Muscle of arm (tissue), 12 donors: Measurements from ENCODE around the gene PNN. TPM values are rescaled to one million over a fixed set of nuclear protein-coding genes. Genes with fewer than 3 reads are reported as not detected.
"Not testable (repeated sequence)": the region's sequence is repeated elsewhere in the genome, so short reads cannot be mapped to it uniquely, and the experiment has no call there.

Source experiments
- DNase-seq: peaks from one replicate; pipeline ENCODE4 v3.0.0-alpha.2; 2013
- polyA plus RNA-seq, 12 donors: library from polyadenylated mRNA; unstranded; fragments of 120-200 nt; gene quantifications; one replicate each; pipeline ENCODE4 v1.2.1, GENCODE V29; 2013; ENCODE audit not compliant: insufficient read length in 12 of 12

Gene PNN
- polyA plus RNA-seq, 12 donors: 67.3 to 236 (median 100) TPM; not detected in 1

DNA sequence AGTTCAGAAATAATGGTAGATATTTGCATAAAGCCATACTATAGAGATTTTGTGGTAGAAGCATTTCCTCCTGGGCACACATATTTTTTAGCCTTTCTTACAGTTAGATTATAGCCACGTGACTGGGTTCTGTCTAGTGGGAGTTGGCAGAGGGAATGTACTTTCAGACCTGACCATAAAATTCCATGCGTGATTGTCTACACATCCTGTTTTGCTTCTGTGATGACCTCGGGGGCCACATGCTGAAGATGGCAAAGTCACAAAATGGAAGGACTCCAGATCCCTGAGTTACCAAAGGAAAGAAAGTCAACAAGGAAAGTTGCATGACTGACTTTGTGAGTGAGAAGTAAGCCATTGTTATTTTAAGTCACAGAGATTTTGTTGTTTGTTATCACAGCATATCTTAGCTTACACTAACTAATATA, 44.0 kb downstream of the PNN start:
- no peak for DNase-seq

DNA sequence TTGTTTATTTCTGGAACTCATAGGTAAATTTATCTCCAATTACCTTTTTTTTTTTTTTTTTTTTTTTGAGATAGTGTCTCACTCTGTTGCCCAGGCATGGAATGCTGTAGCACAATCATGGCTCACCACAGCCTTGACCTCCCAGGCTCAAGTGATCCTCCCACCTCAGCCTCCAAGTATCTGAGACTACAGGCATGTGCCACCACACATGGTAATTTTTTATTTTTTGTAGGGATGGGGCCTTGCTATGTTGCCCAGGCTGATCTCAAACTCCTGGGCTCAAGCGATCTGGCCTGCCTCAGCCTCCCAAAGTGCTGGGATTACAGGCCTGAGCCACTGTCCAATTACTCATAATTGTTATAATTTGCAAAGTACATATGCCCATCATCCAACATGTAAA, 45.4 kb downstream of the PNN start:
- DNase-seq: not testable (repeated sequence)

DNA sequence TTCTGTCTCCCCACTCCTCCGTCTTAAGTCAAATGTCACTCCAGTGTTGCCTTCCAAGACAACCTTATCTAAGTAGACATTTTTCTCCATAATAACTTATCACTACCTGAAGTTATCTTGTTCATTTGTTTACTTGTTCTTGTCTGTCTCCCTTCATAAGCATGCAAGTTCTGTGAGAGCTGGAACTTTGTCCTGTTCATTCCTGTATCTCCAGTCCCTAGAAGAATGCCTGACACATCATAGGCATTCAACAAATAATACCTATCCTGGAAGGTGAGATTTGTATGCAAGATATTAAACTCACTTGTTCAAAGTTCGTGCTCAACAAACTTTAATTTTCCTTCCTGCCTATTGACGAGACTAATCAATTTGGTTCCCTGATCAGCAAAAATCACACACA, 53.0 kb downstream of the PNN start:
- DNase-seq: no peak

DNA sequence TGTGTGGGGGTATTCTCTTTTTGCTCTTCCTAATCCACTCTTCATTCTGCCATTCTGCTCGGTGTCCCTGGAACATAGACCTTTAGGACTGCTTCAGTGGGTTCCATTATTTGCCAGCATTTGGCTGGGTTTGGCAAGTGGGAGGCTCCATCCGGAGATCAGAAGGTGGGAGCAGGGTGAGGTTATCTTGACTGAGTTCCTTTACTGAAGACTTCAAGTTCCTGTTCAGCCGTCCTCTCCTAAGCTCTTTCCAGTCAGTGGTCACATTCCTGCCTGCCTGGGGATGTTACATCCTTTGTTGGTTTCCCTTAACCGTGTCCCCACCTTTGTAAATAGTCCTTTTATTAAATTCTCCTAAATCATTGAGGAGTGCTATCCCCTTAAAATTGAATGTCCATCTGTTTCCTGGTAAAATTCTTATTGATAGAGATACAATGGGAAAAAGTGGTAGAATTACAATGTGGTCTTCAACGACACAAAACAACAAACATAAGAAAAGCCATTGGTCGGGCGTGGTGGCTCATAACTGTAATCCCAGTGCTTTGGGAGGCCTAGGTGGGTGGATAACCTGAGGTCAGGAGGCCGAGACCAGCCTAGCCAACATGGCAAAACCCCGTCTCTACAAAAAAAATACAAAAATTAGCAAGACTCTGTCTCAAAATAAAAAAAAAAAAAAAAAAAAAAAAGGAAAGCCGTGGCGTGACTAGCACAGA, 53.6 kb downstream of the PNN start:
- DNase-seq: no peak

DNA sequence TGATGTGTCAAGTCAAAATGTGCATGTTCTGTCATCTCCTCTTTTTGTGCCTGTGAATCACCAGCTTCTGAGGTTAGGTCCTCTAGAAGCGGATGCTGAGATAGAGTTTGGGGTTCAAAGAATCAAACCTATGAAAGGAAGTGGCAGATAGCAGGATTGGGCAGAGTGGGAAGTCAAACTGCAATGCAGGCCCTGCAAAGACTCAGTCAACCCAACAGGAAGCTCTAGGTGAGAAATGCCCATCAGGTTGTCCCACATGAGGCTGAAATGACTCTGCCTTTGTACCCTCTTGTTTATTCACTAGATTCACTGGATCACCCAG, 54.1 kb downstream of the PNN start:
- no peak for DNase-seq

DNA sequence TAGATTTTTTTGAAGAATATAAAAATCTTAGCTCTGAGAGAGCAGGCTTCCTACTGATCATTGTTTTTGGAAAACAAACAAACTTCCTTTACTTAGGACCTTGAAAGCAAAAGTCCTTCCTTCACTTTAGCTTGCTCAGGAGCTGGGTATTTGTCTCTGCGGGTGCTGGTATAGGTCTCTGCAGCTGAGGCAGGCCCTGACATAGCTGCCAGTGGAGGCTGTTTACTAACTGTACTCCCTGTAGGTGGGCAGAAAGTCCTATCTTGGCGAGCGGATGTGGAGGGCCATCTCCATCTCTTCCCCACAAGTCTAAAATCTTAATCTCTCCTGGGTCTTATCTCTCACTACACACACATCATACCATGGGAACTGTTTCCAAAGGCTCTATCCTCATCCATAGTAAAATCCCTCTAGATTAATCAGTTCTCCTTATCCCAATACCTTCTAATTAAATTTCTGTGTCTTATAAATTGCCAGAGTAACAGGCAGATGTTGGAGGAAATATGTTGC, 54.6 kb downstream of the PNN start:
- no peak for DNase-seq

DNA sequence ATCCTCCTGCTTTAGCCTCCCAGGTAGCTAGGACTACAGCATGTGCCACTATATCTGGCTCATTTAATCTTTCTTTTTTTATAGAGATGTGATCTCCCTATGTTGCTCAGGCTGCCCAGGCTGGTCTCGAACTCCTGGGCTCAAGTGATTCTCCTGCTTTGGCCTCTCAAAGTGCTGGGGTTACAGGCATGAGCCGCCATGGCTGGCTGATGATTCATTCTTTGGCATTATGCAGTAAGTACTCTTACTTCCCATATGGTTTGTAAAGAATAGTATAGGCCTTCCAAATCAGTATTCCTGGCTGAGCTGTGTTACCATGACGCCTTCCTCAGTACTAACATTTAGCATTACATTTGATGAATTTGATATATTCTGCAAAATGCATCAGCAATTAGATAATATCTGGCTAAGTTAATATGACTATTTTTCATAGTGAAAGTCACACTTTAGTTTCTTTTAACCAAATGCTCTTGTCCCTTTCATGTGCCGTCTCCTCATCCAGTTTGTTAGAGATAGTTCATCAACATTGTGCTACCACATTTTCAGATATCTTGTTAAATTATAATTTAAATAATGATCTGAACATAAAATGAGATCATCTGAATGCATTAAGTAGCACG, 55.5 kb downstream of the PNN start:
- no peak for DNase-seq

DNA sequence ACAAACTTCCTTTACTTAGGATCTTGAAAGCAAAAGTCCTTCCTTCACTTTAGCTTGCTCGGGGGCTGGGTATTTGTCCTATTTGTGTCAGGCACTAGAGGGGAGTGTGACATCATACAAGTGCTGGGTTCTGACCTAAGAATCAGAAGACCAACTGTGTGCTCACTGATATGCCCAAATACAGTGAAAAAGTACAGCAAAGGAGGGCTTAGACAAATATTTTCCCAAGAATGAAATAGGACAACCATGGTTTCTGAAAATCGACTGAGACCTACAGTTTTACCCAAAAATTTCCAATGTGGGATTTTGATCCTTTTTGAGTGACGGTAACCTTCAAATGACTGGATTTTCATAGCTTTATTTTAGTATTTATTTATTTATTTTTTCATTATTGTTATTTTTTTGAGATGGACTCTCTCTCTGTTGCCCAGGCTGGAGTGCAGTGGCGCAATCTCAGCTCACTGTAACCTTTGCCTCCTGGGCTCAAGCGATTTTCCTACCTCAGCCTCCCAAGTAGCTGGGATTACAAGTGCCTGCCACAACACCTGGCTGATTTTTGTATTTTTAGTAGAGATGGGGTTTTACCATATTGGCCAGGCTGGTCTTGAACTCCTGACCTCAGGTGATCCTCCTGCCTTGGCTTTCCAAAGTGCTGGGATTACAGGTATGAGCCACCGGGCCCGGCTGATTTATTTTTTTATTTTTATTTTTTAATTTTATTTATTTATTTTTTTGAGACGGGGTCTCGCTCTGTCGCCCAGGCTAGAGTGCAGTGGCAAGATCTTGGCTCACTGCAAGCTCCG, 56.9 kb downstream of the PNN start:
- DNase-seq: peak; percentile 6

Other genes starting within 250 kb of the PNN start
- 100 to 1,000 TPM in 2 of 12 donors, 10 to 100 TPM in 9, not detected in 1; 65.7 to 107 (median 89.9) TPM for gene SEC23A, start 72.0 kb upstream of the PNN start, polyA plus RNA-seq
- 10 to 100 TPM in 10 of 12 donors, not detected in 2; 12.4 to 23.5 (median 20.2) TPM for gene GEMIN2, start 60.9 kb upstream of the PNN start, polyA plus RNA-seq
- 10 to 100 TPM in 11 of 12 donors, not detected in 1; 21.2 to 43.2 (median 27.7) TPM for gene TRAPPC6B, start 4.9 kb upstream of the PNN start, polyA plus RNA-seq
- gene MIA2, start 58.7 kb downstream of the PNN start, polyA plus RNA-seq: 10 to 100 TPM in 11 of 12 donors, not detected in 1; 15.8 to 31.4 (median 18.7) TPM